H7 (cell line): Measurements from ENCODE around the gene BICDL2. TPM values are rescaled to one million over a fixed set of nuclear protein-coding genes. Genes with fewer than 3 reads are reported as not detected.

Source experiments
- DNase-seq: peaks from one replicate; pipeline ENCODE4 v3.0.0; 2012
- H3K27me3 ChIP-seq: 2 replicates; pipeline ENCODE4 v1.6.0; 2011; ENCODE audit warnings: mild to moderate bottlenecking, low read length; ENCODE audit not compliant: control insufficient read depth, insufficient read depth
- H3K36me3 ChIP-seq: replicated peaks from 2 replicates; pipeline ENCODE4 v1.5.1; 2011; ENCODE audit warnings: low read length; ENCODE audit not compliant: control insufficient read depth, insufficient read depth
- H3K4me3 ChIP-seq: 2 replicates; pipeline ENCODE4 v1.5.1; 2011; ENCODE audit warnings: low read depth, mild to moderate bottlenecking, control low read depth, low read length, moderate library complexity; ENCODE audit not compliant: insufficient read depth
- total RNA-seq: library from RNA; depleted of rRNA; stranded (reverse); fragments of >200 nt; shearing (Covaris generic); gene quantifications from 2 replicates; pipeline ENCODE4 v1.2.3, GENCODE V29; 2014

BICDL2 gene
- total RNA-seq, 1 experiment from 2014 or later = 0.69 TPM

DNA sequence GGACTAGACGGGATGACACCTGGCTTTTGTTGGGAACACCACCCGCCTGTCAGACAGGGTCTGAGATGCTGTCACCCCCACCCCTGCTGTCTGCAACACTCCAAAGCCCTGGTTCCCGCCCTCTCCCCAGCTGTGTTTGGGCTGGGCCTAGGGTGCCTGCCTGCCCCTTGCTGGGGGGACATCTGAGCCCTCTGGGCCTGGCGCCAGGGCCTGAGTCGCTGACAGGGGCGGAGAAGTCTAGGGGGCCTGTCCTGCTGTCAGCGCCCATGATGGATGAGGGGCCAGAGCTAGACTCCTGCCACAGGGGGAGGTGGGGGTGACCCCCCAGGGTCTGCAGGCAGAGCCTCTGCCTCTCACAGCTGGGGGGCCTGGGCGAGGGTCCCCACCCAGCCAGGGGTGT lies 48.9 kb downstream of the BICDL2 start:
- no peaks in the 10 kb centered on the region; the same call in 1 of the 2 replicates for H3K27me3 ChIP-seq
- H3K36me3 ChIP-seq = no peaks in the 10 kb centered on the region
- no peak overlapping the region for H3K4me3 ChIP-seq
- DNase-seq = no peak

DNA sequence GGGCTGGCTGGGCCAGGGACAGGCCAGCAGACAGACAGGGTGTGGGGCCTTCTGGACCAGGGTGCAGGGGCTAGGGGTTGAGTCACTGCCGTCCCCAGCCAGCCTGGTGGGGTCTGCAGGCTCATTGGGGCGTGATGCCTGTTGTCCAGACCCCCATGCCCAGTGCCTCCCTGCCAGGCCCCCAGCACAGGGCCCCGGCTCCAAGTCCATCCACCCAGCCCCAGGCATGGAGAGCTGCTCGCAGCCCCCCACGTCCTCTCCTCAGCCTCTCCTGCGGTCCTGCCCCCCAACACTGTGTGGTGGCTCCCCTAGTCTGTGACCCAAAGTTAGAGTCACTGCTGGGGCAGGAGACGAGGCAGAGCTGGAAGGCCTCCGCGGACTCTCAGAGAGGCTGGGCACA lies 49.5 kb downstream of the BICDL2 start:
- no peaks in the 10 kb centered on the region for H3K36me3 ChIP-seq
- no peaks in the 10 kb centered on the region; the same call in 1 of the 2 replicates for H3K27me3 ChIP-seq
- no peak overlapping the region for H3K4me3 ChIP-seq
- DNase-seq = no peak

DNA sequence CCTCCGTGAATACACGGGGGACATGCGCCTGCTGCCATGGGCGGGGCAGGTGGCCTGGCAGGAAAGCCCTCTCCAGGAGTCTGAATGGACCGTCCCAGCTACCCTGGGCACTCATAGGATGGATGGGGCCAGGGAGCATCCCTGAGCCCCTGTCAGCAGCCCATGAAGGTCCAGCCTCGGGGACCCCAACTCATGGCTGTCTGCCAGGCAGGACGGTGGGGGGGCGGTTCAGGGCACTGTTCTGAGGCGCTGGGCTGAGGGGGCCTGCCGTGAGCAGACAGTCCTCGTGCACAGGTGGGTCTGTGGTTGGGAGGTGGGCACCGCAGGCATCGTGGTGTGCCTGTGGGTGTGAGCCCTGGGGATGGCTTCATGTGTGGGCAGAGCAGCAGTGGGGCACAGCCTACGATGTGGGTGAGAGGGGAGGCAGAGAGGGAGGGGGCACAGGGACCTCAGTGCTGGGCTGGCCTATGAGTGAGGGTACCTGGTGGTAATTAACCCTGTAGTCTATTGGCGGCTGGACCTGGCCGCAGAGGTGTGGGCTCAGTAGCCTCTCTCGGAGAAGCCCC lies 50.0 kb downstream of the BICDL2 start:
- H3K36me3 ChIP-seq = no peaks in the 10 kb centered on the region
- H3K4me3 ChIP-seq = no peak overlapping the region
- no peaks in the 10 kb centered on the region; the same call in 1 of the 2 replicates for H3K27me3 ChIP-seq
- DNase-seq = no peak

DNA sequence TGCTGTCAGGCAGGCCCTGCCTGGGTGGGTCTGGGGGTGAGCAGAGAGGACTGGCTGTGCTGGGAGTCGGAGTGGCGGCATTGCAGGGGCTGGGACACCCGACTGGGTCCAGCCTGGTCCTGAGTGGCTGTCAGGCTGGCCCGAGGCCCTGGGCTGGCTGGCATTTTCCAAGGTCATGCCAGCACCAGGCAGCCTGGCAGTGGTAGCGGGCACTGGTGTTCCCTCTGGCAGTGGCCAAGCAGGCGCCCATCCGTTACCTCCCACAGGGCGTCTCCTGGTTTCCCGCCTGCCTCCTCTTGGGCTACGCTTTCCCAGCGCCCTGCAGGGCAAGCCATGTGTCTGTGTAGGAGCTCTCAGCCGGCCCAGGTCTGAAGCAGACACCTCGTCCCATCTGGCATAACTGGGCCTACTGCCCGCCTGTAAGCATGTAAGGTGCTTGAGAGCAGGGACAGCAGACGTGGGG lies 50.8 kb downstream of the BICDL2 start:
- no peaks in the 10 kb centered on the region; the same call in 1 of the 2 replicates for H3K27me3 ChIP-seq
- DNase-seq = no peak
- H3K4me3 ChIP-seq = no peak overlapping the region

DNA sequence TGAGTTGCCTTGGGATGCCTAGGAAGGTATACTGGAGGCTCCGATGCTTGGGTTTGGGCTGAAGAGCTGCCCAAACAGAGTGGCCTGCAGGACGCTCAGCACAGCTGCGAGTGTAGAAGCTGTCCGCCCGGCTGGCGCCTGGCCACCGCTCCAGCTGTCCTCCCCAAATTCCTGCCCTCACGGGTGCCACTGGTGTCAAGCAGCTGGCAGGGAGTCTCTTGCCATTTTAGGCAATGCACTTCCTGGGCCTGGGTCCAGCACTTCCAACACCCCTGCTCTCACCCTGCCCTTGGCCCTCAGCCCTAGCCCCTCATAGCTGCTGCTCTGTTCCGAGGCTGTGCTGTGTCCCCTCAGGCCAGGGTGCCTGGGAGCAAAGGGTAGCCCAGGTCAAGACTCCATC lies 51.3 kb downstream of the BICDL2 start:
- no peaks in the 10 kb centered on the region for H3K36me3 ChIP-seq
- no peak overlapping the region for H3K4me3 ChIP-seq
- H3K27me3 ChIP-seq = no peaks in the 10 kb centered on the region; the same call in 1 of the 2 replicates
- DNase-seq = no peak

More for the DNA sequence above, 50.8 kb downstream of the BICDL2 start:
- H3K36me3 ChIP-seq = no peaks in the 10 kb centered on the region

DNA sequence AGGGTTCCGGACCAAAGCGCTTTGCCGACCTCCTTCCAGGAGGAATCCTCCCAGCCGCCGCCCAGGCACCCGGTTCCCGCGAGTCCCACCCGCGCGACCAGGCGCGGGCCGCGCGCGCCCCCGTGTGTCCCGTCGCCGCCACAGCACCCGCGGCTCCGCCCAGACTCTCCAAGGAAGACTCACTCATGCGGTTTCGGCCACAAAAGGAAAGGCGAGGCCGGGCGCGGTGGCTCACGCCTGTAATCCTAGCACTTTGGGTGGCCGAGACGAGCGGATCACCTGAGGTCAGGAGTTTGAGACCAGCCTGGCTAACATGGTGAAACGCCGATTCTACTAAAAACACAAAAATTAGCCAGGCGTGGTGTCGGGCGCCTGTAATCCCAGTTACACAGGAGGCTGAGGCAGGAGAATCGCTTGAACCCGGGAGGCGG lies 53.0 kb downstream of the BICDL2 start:
- Histone ChIP-seq H3K4me3 (no peak overlapping the region), H3K27me3 (no peaks in the 10 kb centered on the region), H3K36me3 (peaks cover 1% of the 10 kb centered on the region; the same call in 1 of the 2 replicates)
- peak; percentile 98 for DNase-seq

DNA sequence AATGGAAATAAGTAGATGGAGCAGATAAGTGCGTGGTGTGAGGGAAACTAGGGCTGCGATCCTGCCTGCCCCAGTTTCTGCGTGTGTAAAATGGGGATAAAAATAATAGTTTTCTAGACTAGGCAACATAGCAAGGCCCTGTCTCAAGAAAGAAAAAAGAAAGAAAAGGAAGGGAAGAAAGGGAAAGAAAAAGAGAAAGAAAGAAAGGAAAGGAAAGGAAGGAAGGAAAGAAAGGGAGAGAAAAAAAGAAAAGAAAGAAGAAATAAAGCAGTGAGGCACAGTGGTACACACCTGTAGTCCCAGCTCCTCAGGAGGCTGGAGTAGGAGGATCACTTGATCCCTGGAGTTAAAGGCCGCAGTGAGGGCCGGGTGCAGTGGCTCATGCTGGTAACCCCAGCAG lies 54.3 kb downstream of the BICDL2 start:
- H3K36me3 ChIP-seq = peaks cover 6% of the 10 kb centered on the region
- H3K27me3 ChIP-seq = no peaks in the 10 kb centered on the region
- no peak overlapping the region for H3K4me3 ChIP-seq
- DNase-seq = no peak

DNA sequence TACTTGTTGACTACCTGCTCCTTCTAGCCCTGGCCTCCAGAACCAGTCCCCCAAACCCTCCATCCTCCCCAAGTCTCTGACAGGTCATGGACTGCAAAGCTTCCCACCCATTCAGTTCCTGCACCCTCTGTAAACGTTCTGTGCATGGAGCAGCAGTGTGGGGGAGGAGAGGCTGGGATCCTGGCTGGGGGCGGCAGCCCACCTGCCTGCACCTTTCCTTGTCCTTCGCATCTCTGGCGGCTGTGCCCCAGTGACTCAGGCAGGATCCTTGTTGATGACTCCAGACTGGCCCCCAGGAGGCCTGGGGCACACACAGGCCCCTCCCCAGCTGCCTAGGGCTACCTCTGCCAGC lies 54.9 kb downstream of the BICDL2 start:
- DNase-seq = peak; percentile 81
- H3K27me3 ChIP-seq = no peaks in the 10 kb centered on the region
- H3K4me3 ChIP-seq = peak overlapping the region; percentile 4
- H3K36me3 ChIP-seq = peaks cover 9% of the 10 kb centered on the region

DNA sequence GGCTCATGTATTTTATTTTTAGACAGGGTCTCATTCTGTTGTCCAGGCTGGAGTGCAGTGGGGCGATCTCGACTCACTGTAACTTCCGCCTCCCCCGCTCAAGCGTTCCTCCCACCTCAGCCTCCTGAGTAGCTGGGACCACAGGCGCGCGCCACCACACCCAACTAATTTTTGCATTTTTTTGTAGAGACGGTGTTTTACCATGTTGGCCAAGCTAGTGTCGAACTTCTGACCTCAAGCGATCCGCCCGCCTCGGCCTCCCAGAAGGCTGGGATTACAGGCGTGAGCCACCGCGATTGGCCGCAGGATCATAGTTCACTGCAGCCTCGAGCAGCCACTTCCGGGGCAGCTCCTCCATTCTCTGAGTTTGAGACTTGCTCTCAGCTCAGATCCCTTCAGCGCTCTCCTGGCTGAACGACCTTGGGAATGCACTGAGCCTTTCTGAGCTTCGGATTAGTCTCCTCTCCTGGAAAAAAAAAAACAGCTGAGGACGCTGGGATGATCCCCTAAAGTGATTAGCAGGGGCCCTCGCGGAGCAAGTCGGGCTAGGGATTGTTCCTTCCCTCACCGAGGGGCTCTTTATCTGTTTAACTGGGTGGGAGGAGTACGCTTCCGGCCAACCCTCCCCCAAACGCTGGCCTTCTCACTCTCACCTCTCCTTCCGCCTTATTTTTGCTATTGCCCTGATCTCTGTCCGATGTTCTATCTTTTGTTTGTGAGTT lies 55.4 kb downstream of the BICDL2 start:
- DNase-seq = peak; percentile 86
- H3K27me3 ChIP-seq = no peaks in the 10 kb centered on the region
- H3K4me3 ChIP-seq = peak overlapping the region; percentile 94
- H3K36me3 ChIP-seq = peaks cover 12% of the 10 kb centered on the region

DNA sequence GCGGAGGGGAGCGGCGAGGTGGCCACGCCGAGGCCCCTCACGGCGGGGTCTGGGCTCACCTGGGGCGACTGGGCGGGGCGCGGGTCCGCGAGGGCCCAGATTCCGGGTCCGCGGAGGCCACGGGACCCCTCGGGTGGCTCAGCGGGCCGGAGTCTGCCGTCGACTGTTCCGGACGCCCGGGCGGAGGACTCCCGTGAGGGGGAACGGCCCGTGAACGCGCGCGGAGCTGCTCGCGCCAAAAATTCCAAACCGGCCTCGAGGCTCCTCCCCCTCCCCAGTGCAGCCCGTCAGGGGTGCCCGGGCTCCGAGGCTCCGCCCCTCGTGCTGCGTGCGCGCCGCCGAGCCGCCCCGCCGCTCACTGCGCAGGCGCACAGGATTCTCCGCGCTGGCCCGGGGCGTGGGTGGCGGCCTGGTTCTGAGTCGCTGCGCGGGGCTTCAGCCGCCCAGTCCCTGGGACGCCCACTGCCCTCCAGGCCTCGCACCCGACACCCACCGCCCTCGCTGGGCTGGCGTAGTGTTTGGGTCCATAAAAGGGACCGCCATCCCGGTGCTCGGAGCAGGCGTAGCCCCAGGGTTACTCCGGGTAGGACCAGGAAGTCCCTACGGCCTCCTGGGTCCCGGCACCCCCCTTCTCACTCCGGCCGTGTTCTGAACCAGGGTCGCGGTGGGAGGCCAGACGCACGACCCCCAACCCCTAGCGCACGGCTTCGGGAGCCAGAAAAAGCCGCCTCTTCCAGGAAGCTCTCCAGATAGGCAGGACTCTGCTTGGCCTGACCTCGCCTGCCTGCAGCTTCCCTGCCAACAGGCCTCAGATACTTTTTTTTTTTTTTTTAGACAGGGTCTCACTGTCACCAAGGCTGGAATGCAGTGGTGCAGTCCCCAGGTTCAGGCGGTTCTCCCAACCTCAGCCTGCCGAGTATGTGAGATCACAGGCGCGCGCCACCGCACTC lies 56.2 kb downstream of the BICDL2 start, which contains the start of gene PKMYT1:
Gene PKMYT1 (minus strand): TSS at position 220 of the 950 bp plus-strand sequence. CDS start 789 bp downstream, outside the sequence.
- DNase-seq = peak; percentile 100
- Histone ChIP-seq H3K4me3 (peak within 1 kb of the TSS; percentile 94), H3K27me3 (no peaks in the 10 kb centered on the region), H3K36me3 (peaks cover 16% of the 10 kb centered on the region)

DNA sequence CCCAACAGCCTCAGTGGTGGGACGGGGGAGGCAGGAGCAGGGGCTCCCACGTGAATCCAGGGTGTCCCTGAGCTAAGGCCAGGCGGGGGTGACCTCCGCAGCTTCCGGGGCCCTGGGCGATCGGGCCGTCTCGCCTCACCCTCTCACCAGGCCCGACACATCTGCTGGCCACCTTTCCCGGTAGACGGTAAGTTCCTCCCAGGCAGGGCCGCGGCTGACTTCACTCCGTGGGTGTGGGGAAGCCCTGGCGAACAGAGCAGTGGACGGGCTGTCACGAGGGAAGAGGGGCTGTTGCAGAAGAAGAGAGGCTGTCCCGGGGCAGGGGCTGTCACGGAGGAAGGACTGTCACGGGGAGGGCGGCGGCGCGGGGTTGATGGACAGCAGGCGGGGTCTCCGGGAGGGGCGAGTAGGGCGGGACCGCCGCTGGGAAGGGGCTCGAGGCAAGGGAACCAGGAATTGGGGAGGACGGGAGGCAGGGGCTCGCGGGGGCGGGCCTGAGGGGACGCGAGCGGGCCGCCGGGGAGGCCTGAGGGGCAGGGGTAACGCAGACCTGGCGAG lies 57.0 kb downstream of the BICDL2 start:
- H3K4me3 ChIP-seq = peak overlapping the region; percentile 94
- no peaks in the 10 kb centered on the region for H3K27me3 ChIP-seq
- peak; percentile 95 for DNase-seq
- peaks cover 19% of the 10 kb centered on the region for H3K36me3 ChIP-seq
